GM03348 (cell line): ENCODE measurements around the gene TMEM187.
A peak's percentile ranks its signal among the peaks of the same experiment; 100 is the strongest.

Experiments used
- DNase-seq: peaks from one replicate; pipeline ENCODE4 v3.0.0; 2012; ENCODE audit warnings: low spot score

Gene TMEM187

DNA sequence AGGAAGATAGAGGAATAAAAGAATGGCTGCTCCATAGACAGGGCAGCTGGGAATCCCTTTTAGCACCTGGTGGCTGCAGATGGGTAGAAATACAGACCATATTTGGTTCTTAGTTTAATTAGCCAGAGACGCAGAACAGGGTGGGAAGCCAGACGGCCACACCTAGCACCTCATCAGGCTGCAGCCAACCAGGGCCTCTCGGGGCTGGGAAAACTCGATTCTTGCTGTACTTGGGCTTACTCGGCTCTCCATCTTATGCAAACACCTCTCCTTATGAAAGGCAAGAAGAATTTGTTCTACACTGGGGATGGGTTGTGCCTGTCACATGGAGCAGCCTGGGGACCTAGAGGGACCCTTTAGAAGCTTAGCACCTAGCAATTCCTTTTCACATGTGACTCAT, 27.5 kb downstream of the TMEM187 start:
- DNase-seq, result no peak

DNA sequence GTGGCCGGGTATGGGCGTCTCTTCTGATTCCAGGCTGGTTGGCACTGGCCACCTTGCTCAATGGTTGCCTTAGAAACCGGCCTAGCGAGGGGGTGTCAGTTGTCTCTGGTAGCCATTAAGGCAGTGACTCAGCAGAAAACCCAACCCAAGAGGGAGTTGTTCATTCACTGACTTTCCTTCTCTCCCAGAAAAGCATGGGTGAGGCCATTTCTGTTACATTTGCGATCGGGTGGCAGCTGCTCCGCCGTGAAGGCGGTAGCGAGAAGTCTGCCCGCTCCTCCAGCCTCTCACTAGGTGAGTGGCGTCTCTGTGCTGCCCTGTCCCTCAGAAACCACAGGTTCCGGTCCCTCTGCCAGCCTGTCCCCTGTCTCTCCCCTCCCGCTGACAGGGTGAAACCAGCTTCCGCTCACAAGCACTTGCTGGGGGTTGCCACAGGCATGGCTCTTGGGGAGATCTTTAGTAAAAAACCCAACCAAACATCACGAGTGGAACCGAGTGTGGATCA, 29.7 kb downstream of the TMEM187 start:
- peak; percentile 80 for DNase-seq

DNA sequence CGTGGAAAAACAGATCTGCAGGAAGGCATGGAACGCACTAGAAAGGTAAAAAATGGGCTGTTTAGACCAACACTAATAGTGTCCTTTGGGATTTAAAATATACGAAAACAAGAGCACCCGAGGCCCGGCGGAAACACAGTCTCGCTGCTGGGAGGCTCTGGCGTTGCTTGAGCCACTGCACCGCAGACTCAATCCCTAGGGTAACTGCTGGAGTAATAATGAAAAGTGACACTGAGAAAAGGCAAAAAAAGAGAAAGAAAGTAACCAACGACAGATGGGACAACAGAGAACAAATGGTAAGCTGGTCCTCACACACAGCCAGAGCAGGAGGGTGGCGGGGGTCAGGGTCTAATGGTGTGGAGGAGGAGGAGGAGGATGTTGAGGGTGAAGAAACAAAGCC, 31.8 kb downstream of the TMEM187 start:
- no peak for DNase-seq

DNA sequence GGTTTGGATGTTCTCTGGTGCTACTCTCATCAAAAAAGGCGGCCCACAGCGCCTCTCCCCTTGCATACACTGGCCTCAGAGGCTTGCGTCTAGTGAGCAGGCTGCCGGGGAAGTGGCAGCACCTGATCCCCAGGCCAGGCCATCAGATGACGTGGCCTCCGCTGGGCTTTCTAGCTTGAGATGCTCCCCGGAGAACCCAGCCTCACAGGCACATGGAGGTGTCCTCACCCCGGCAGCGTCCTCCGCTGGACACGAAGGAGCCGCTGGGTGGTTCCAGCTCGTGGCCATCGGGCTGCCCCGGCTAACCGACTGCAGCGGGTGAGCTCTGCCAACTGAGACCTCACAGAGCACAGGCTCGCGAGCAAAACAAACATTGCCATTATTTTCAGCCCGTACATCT, 34.4 kb downstream of the TMEM187 start:
- no peak for DNase-seq

DNA sequence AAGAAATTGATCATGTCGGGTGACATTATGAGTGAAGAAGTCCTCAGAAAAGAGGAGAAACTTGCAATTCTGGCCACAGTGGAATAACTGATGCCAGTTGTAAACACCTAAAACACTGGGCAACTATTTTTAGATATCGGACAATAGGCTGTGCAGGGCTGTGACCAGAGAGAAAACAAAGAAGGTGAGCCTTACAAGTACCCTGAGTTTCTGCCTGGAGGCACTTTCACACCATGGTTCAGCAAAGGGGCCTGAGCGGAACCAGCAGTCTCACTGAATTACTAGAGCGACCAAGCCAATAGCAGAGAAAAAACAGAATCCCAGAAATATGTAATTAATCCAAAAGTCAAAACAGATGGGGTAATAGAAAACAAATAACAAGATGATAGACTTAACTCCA, 36.0 kb downstream of the TMEM187 start:
- no peak for DNase-seq

DNA sequence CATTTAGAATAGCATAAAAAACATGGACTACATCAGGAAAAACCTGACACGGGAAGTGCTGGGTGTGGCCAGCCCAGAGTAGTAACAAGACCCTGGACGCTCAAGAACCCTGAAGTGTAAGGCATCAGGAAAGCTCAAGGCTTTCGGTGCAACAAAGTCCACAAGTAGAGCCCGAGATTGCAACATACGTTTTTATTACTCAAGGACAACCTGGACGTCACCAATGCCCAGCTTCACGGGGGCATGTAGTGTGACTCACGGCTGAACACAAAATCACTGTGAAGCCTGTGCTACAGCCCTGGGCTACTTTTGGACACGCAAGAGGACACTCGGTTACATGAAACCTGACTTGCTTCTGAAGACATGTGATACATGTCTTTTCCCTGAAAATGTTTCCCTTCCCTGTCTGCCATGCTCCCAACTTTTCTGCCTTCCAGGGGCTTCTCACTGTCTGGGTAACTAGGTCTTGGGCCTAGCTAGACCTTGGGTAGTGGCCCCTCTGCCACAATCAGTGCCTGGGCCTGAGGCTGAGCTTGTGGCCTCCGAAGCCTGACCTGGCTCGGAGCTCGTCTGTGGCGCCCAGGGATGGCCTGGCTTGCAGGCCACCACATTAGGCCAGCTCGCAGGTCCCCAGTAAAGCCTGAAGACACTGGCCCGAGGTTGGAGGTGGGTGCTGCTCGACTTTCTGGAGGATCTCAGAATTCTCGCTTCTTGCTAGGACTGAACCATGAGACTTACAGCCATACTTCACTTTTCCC, 38.0 kb downstream of the TMEM187 start:
- DNase-seq, result no peak

DNA sequence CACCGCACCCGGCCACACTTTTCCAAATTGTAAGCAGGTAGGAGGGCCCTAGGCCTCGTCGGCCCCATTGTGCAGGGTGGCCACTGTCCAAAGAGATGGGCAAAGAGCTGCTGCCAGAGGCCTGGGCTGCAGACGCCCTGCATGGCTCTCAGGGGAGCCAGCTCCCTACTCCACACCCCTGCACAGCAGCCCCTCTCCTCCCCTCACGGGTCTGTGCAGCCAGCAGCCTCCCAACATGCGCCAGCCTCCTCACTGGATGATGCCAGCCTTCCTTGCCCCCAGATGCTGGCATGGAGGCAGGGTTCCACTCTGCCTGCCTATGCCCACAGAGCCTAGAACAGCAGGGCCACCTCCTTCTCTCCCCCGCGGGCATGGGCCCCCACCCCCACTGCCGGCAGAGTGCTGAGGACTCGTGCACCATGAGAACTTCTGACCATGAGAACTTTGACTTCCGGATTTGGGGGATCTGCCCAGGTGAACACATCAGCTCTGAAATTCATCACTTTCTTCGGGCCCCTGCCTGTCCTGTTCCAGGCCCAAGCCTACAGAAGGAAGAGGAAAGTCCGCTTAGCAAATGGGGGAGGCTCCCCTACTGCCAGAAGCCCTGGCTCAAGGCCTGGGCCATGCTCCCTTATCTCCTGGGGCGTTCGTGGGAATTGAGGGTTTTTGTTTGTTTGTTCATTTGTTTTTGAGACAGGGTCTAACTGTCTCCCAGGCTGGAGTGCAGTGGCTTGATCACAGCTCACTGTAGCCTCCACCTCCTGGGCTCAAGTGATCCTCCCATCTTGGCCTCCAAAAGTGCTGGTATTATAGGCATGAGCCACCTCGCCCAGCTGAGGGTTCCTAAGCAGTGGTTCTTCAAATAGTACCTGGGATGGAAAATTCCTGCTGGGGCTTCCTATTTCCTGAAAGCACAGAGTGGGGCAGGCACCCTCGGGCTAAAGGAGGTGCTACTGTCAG, 39.1 kb downstream of the TMEM187 start:
- no peak for DNase-seq

DNA sequence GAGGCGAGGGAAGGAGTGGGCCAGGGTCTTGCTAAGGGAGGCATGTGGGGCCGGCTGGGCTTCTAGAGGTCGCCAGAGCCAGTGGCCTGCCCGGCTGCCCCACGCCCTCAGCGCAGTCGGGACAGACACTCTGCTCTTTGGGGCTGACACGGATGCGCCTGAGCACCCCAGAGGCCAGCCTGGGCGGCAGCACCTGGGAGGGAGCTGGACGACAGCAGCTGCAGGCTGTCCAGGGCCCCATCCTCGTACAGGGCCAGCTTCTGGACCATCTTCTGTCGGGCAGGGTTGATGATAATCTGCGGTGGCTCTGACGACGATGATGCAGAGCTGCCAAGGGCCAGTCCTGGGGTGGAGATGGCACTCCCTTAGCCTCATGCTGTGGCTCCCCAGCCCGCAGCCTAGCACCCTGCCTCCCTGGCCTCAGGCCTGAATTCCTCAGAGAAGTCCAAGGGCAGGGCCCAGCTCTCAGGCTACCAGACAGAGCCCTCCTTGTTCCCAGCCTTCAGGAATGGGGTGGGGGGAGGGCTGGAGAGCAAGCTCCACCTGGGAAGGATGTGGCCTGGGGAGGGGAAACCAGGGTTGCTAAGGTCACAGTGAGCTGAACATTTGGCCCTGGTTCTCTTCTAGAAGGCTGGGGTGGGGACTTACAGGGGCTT, 39.9 kb downstream of the TMEM187 start:
- DNase-seq, result no peak

DNA sequence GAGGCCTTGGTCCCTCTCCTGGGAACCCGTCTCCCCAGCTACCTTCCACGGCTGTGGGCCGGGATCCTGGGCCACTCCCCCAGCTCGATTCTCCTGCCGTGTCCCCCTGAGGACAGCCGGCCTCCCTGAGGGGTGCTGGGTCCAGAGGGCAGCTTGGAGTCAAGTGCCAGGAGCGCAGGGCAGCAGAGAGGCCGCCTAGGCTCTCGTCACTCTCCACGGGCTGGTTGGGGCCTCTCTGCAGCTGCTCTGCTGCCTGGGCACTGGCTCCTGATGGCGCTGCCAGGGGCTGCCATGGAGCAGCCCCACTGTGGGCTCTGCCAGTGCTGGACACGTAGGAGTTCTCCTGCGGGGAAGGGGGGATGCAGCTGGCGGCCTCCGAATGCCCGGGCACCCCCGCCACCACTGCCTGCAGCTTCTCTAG, 40.5 kb downstream of the TMEM187 start:
- no peak for DNase-seq

DNA sequence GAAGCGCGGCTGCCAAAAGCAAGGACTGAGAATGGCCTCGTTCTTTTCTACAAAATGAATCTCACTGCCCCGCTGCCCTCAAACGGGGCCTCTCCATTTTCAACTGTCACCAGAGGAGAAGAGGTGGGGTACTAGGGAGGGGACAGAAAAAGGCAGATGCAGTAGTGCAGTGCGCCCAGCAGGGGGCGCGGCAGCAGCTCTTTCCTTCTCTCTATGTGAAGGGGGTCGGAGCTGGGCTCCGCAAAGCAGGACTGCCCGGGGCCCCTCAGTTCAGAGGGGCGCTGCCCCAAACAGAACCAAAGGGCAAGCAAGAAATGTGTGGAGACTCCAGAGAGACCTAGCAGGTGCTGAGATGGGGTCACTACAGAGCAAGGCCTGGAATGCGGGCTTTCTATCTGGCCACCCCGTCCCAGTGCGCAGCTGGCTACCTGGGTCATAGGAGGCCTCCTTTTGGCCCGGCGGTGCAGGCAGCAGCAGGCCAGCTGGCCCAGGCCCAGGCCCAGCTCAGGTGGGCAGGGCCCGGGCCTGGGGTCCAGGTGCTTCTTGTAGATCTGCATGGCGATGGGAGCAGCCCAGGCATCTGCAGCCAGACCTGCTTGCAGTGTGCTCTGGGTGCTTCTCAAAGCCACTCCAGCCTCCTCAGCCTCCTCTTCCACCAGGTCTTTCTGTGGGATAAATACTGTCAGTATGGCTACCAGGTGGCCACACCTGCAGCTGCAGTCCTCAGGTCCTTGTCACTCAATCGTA, 41.2 kb downstream of the TMEM187 start:
- DNase-seq, result peak; percentile 56

DNA sequence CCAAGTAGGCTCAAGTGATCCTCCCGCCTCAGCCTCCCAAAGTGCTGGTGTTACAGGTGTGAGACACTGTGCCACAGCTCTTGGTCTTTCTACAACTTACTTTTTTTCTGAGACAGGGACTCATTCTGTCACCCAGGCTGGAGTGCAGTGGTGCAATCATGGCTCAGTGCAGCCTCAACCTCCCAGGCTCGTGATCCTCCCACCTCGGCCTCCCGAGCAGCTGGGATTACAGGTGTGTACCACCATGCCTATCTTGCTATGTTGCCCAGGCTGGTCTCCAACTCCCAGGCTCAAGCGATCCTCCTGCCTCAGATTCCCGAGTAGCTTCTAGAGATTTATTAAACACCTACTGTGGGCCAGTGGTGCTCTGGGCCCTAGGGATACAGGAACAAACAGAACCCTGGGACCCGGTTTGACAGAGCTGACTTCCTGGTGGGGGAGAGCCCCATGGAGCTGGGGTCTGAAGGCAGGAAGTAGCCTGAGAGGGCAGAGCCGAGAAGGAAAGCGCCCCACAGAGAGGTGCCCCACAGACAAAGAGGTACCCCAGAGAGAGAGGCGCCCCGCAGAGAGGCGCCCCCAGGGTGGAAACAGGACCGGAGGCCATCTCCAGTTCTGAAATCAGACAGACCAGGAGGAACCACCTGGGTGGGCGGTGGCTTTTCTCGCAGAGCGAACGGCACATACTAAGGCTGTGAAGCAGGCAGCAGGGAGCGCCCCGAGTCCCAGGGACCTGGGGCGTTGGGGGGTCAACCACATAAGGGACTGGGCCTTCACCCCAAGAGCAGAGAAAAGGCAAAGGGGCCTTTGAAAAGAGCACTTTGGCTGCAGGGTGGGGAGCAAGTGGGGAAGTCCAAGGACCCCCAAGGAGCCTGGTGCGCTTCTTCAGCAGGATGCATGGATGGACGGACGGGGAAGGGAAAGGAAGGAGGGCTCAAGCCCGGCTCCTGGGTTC, 42.2 kb downstream of the TMEM187 start:
- no peak for DNase-seq

DNA sequence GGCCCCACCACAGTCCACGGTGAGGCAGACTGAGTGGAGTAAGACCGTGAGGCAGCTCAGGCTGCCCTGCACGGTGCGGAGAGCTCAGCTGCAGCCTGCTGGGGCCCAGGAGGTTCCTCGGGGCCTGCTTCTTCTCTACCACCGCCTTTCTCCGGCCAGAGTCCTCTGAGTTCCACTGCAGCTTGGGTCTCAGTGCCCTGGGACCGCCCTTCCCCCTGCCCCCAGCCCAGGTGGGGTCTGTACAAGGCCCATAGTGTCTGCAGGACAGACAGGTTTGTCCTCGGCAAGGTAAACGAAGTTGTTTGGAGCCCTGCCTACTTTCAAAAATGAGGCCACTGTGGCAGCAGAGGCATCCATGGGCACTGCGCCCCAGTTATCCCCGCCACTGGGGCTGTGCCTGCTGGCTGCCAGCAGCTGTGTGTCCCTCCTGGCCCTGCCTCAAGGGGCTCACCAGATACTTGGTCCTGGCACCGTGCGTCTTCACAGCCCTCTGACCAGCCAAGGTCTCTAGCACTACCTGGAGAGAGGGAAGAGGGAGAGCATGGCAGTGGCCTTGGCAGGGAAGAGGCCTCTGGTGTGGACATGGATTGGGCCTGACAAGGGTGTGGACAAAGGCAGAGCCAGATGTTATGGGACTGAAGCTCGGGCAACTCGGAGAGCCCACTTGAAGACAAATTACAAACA, 43.2 kb downstream of the TMEM187 start:
- no peak for DNase-seq

DNA sequence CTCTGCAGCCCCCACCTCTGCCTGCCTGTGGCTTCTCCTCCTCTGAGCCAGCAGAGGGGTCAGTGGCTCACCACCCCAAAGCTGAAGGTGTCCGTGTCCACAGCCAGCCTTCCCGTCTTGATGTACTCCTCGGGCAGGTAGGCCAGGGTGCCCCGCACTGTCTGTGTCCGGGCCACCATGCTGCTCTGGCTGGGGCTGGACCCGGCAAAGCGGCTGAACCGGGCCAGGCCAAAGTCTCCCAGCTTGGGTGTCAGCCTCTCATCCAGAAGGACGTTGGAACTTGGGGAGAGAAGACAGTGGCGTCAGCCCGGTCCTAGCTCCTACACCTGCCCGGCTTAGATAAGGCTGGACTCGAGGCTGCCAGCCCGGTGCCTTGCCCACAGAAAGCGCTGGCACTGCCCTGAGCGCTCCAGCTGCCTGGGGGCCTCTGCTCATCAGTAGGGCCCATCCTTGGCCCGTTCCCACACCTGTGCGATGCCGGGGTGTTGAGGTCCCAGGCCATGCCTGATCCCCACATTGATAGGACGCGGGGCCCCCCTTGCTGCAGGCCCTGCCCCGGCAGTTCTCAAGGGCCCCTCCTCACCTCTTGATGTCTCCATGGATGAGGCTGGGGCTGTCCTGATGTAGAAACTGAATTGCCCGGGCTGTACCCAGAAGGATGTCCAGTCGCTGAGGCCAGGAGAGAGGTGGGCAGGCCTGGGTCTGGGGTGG, 44.0 kb downstream of the TMEM187 start:
- DNase-seq, result no peak

DNA sequence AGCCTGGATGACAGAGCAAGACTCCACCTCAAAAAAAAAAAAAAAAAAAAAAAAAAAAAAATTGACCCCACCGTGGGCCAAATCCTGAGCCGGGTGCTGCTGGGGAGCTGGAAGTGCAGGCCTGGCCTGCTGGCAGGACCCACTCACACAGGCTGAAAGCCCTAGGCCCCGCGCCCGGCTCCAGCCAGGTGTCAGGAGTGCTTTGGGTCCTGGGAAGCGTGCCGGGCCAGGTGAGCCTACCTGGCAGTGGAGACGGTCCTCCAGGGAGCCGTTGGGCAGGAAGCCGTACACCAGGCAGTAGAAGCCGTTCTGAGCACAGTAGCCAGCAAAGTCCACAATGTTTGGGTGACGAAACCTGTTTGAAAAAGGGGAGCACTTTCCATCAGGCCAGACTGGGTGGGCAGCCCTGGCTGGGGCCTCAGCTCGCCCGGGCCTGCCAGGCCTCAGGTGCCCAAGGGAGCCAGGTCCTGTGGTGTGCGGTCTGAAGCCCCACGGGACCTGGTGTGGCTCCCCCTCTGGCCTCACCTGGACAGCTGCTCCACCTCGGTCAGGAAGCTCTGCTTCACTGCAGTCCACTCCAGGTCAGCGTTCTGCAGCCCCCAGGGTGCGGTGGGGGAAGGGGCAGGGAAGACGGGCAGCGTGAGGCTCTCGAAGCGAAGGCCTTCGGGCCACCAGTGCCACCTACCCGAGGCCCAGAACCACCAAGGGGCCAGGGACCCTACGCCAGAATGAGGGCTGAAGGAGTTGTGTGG, 45.4 kb downstream of the TMEM187 start:
- no peak for DNase-seq

DNA sequence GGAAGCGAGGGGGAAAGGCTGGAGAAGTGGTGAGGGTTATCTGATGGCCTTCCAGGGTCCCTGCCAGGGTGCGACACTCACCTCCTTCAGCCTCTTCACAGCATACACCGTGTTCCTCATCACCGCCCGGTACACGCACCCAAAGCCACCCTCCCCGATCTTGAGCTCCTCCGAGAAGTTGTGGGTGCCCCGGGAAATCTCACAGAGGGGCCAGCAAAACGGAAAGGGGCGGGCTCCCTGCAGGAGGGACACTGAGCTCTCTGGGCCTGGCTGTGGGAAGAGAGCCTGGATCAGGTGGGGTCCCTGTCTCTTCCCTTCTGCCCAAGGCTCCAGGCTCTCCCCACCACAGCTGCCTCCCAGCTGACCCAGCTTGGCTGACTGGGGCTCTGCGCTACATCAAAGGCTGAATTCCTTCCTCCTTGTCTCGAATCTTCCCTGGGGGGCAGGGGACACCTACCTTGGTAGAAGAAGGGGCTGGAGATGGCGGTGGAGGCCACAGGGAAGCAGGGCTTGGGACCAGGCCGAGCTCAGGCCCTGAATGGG, 46.0 kb downstream of the TMEM187 start:
- peak; percentile 16 for DNase-seq

DNA sequence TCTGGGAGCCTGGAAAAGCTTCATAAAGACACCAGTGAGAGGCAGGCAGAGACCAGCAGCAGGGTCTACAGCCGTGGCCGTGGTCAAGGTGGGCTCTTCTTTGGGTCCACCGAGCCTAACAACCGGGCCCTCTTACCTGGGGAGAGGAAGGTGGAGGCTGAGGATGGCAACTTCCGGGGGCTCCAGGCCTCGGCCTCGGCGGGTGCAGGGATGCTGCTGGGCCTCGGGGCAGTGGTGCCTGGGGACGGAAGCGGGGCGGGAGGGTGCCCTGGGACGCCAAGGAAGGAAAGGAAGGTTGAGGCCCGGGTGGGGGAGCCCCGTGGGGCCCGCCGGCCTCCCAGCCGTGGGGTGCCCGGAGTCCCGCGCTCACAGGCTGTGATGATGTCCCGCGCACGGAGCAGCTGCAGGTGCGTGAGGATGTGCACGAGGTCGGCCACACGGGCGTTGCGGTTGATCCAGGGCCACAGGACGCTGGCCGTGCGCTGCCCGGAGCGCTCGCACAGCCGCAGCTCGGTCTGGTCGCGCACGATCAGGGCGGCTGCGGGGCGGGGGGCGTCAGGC, 46.6 kb downstream of the TMEM187 start:
- DNase-seq, result peak; percentile 24

DNA sequence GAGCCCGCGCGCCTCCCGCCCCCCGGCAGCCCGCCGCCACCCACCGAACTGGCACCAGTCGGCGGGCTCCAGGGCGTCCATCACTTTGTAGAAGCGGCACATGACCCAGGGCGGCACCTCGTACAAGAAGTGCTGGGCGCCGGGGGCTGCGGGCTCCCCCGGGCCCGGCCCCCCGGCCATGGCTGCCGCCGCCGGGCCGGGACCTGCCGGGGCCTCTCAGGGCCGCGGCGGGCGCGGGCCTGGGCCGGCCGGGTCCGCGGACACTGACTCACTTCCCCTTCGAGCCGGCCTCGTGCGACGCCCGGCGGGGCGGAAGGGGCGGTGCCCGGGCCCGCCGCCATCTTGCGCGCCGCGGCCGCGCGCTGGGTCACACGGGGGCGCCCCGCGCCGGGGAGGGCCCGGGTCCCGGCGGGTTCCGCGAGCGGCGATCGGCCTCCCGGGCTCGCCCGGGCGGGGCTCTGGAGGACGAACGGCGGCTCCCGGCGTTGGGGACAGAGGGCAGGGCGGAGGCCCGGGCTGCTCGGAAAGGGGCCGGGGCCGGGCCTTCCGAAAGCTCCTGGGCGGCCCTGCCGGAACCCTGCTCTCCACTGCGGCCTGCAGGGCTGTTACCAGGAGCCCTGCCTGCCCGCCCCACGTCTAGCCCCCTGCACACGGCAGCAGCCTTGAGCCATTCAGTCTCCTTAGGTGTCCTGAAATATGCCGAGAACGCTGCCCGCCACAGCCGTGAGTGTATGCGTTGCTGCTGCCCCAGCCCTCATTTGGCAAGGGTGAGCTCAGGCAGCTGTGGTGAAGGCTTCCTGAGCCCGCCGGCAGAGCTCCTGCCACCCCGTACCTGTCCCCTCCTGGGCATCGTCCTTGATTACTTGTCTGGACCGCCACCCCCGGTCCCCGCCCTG, 47.3 kb downstream of the TMEM187 start, which contains the start of gene IRAK1:
Gene IRAK1, minus strand, starts transcription at position 270 of the 896 bp plus-strand sequence. Its CDS starts 90 bp downstream, at position 180.
- DNase-seq, result peak; percentile 89
